ENCODE data around the gene TTC28.

The TTC28 gene

DNA sequence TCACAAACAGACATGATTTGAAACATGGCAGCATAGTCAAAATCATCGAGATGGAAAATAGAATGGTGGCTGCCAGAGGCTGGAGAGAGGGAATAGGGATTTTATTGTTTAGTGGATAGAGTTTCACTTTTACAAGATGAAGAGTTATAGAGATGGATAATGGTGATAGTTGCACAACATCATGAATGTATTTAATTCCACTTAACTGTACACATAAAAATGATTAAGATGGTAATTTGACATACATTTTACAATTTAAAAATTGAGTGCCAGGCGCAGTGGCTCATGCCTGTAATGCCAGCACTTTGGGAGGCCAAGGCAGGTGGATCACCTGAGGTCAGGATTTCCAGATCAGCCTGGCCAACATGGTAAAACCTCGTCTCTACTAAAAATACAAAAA lies 21.2 kb downstream of the TTC28 start (continued):
- no peak for TF ChIP-seq WT1 (tag by site-specific recombination; IDR thresholded peaks at IDR 0.05)
- TF ChIP-seq ZNF777 (tag by site-specific recombination; IDR thresholded peaks at IDR 0.05; ENCODE audit: borderline replicate concordance), result no peak
- TF ChIP-seq KLF1 (tag by site-specific recombination; IDR thresholded peaks at IDR 0.05), result no peak
- TF ChIP-seq ZNF776 (tag by site-specific recombination; IDR thresholded peaks at IDR 0.05; ENCODE audit: borderline replicate concordance), result no peak
- no peak for TF ChIP-seq MEIS1 (CRISPR knock-in tag; IDR thresholded peaks at IDR 0.05; ENCODE audit: borderline replicate concordance)
- no peak for TF ChIP-seq ZNF692 (tag by site-specific recombination; IDR thresholded peaks at IDR 0.05)
- TF ChIP-seq, protein P1, sequence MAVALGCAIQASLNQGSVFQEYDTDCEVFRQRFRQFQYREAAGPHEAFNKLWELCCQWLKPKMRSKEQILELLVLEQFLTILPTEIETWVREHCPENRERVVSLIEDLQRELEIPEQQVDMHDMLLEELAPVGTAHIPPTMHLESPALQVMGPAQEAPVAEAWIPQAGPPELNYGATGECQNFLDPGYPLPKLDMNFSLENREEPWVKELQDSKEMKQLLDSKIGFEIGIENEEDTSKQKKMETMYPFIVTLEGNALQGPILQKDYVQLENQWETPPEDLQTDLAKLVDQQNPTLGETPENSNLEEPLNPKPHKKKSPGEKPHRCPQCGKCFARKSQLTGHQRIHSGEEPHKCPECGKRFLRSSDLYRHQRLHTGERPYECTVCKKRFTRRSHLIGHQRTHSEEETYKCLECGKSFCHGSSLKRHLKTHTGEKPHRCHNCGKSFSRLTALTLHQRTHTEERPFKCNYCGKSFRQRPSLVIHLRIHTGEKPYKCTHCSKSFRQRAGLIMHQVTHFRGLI (tag by site-specific recombination; IDR thresholded peaks at IDR 0.05), result no peak
- no peak for TF ChIP-seq ZNF169 (tag by site-specific recombination; IDR thresholded peaks at IDR 0.05)
- no peak for TF ChIP-seq ZNF214 (tag by site-specific recombination; IDR thresholded peaks at IDR 0.05; ENCODE audit: borderline replicate concordance)
- no peak for TF ChIP-seq KLF9 (tag by site-specific recombination; IDR thresholded peaks at IDR 0.05; ENCODE audit: low read depth)

DNA sequence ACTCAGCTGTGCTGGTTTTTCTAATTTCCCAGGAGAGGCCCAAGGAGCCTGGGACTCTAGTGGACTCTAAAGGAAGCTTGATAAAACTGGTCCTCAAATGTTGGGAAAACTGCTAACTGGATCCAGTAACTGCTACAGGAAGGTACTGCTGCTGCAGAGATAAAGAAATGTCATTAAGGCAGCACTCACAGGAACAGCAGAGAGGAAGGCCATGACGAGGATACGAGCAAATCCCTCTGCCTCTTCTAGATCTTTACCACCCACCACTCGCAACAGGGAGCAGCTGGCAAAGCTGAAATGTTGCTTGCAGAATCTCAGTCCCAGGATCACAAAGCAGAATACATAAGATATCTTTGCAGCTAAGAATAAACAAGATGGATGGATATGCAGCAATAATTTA lies 23.5 kb downstream of the TTC28 start:
- H3K9me3 ChIP-seq (ENCODE audit: control insufficient read depth, insufficient read depth, low read depth, low read length), result no peaks in the 10 kb centered on the region
- H3K4me1 ChIP-seq (ENCODE audit: control insufficient read depth, insufficient read depth, low read length), result peaks cover 2% of the 10 kb centered on the region; the same call in 1 of the 2 replicates
- CTCF ChIA-PET, result interaction anchor here (0.6 kb wide), 1 partner anchor 120 kb away, joined by 4 read pairs; no protein-coding TSS in a partner anchor
- H3K36me3 ChIP-seq (ENCODE audit: control insufficient read depth in 2 of 2, insufficient read depth in 1 of 2, low read length in 2 of 2), result no peaks in the 10 kb centered on the region; a peak in 1 of 3 replicates
- POLR2A ChIA-PET, result no interaction called here
- H3K27ac ChIP-seq (ENCODE audit: extremely low read depth, low read depth, low read length), result no peak overlapping the region
- no peak overlapping the region for H3K4me3 ChIP-seq (ENCODE audit: low read depth, low read length)
- TF ChIP-seq EGR2 (tag by site-specific recombination; IDR thresholded peaks at IDR 0.05; ENCODE audit: low read depth) (no peak), BCL6B (tag by site-specific recombination; IDR thresholded peaks at IDR 0.05) (no peak), ZNF140 (tag by site-specific recombination; IDR thresholded peaks at IDR 0.05) (no peak), ZNF354C (tag by site-specific recombination; IDR thresholded peaks at IDR 0.05; ENCODE audit: borderline replicate concordance, low read depth) (no peak), TSHZ1 (tag by site-specific recombination; IDR thresholded peaks at IDR 0.05; ENCODE audit: borderline replicate concordance) (no peak), ZNF585B (tag by site-specific recombination; IDR thresholded peaks at IDR 0.05) (no peak), ZNF837 (tag by site-specific recombination; IDR thresholded peaks at IDR 0.05) (no peak), OVOL3 (tag by site-specific recombination; IDR thresholded peaks at IDR 0.05) (no peak), ZNF112 (tag by site-specific recombination; IDR thresholded peaks at IDR 0.05) (no peak), ZNF280C (tag by site-specific recombination; IDR thresholded peaks at IDR 0.05) (no peak)
- TF ChIP-seq, protein P2, sequence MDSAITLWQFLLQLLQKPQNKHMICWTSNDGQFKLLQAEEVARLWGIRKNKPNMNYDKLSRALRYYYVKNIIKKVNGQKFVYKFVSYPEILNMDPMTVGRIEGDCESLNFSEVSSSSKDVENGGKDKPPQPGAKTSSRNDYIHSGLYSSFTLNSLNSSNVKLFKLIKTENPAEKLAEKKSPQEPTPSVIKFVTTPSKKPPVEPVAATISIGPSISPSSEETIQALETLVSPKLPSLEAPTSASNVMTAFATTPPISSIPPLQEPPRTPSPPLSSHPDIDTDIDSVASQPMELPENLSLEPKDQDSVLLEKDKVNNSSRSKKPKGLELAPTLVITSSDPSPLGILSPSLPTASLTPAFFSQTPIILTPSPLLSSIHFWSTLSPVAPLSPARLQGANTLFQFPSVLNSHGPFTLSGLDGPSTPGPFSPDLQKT (IDR thresholded peaks at IDR 0.05; ENCODE audit: borderline replicate concordance, low read depth, low read length), result no peak
- TF ChIP-seq, protein P3, sequence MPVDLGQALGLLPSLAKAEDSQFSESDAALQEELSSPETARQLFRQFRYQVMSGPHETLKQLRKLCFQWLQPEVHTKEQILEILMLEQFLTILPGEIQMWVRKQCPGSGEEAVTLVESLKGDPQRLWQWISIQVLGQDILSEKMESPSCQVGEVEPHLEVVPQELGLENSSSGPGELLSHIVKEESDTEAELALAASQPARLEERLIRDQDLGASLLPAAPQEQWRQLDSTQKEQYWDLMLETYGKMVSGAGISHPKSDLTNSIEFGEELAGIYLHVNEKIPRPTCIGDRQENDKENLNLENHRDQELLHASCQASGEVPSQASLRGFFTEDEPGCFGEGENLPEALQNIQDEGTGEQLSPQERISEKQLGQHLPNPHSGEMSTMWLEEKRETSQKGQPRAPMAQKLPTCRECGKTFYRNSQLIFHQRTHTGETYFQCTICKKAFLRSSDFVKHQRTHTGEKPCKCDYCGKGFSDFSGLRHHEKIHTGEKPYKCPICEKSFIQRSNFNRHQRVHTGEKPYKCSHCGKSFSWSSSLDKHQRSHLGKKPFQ (tag by site-specific recombination; IDR thresholded peaks at IDR 0.05), result no peak

Data from HEK293 (cell line).